GM18526 (cell line): Measurements from ENCODE around the gene AIF1.

Experiments
- POLR2A ChIP-seq: IDR thresholded peaks from 3 replicates; pipeline ENCODE4 v1.6.1; 2011; ENCODE audit not compliant: insufficient read length; ENCODE audit errors: extremely low read depth

Gene AIF1

GRCh38 chr6:31592396-31592771 lies 22.6 kb upstream of the AIF1 start:
- no peak for TF ChIP-seq POLR2A

GRCh38 chr6:31597006-31597405 lies 18.0 kb upstream of the AIF1 start:
- no peak for TF ChIP-seq POLR2A

- no peak for TF ChIP-seq POLR2A
Observed at GRCh38 chr6:31607317-31607716, 7.7 kb upstream of the AIF1 start.

GRCh38 chr6:31609519-31610406 lies 5.3 kb upstream of the AIF1 start:
- no peak for TF ChIP-seq POLR2A

GRCh38 chr6:31610968-31611367 lies 4.1 kb upstream of the AIF1 start:
- no peak for TF ChIP-seq POLR2A

GRCh38 chr6:31614075-31614619 lies 887 bp upstream of the AIF1 start:
- no peak for TF ChIP-seq POLR2A

- no peak for TF ChIP-seq POLR2A
Observed at GRCh38 chr6:31615748-31616147, 714 bp downstream of the AIF1 start.

GRCh38 chr6:31617010-31617409 lies 2.0 kb downstream of the AIF1 start:
- TF ChIP-seq POLR2A, result no peak

- TF ChIP-seq POLR2A, result peak; percentile 93
Observed at GRCh38 chr6:31619805-31620585, 5.0 kb downstream of the AIF1 start.

- TF ChIP-seq POLR2A, result peak; percentile 49
Observed at GRCh38 chr6:31620586-31621319, 5.7 kb downstream of the AIF1 start, which contains the start of gene PRRC2A. PRRC2A (plus strand) TSS chr6:31620715; CDS start chr6:31622790, 2,075 bp downstream.

GRCh38 chr6:31621320-31621939 lies 6.4 kb downstream of the AIF1 start:
- TF ChIP-seq POLR2A, result no peak

- TF ChIP-seq POLR2A, result no peak
Observed at GRCh38 chr6:31621991-31622390, 7.0 kb downstream of the AIF1 start.

GRCh38 chr6:31622684-31623091 lies 7.7 kb downstream of the AIF1 start:
- no peak for TF ChIP-seq POLR2A

GRCh38 chr6:31624070-31624469 lies 9.0 kb downstream of the AIF1 start:
- TF ChIP-seq POLR2A, result no peak

GRCh38 chr6:31626952-31627351 lies 11.9 kb downstream of the AIF1 start:
- no peak for TF ChIP-seq POLR2A
